Chondrocyte (in vitro differentiated cells): Measurements from ENCODE around the gene RRP1B. TPM values are rescaled to one million over a fixed set of nuclear protein-coding genes. Genes with fewer than 3 reads are reported as not detected.

Experiments
- DNase-seq: peaks from one replicate; pipeline ENCODE4 v3.0.0; 2021; ENCODE audit warnings: mixed read lengths, low spot score
- H3K27ac Mint-ChIP-seq: one replicate; pipeline ENCODE4 v1.8.0; 2021; ENCODE audit warnings: mild to moderate bottlenecking, moderate library complexity, mixed read lengths; ENCODE audit not compliant: unreplicated experiment
- H3K27me3 Mint-ChIP-seq: 2 replicates; pipeline ENCODE4 v1.8.0; 2021; ENCODE audit warnings: low read depth, mixed read lengths
- H3K36me3 Mint-ChIP-seq: 2 replicates; pipeline ENCODE4 v1.8.0; 2021; ENCODE audit warnings: low read depth, mixed read lengths
- H3K4me1 Mint-ChIP-seq: 2 replicates; pipeline ENCODE4 v1.8.0; 2021; ENCODE audit warnings: low read depth, mild to moderate bottlenecking, mixed read lengths
- H3K4me3 Mint-ChIP-seq: one replicate; pipeline ENCODE4 v1.8.0; 2021; ENCODE audit warnings: mild to moderate bottlenecking, moderate library complexity, mixed read lengths; ENCODE audit not compliant: unreplicated experiment
- H3K9me3 Mint-ChIP-seq: 2 replicates; pipeline ENCODE4 v1.8.0; 2021; ENCODE audit warnings: low read depth, mixed read lengths
- CTCF ChIP-seq: fragments of 200-600 bp; sonication (generic); IDR thresholded peaks from 2 replicates; pipeline ENCODE4 v1.5.0; 2021; ENCODE audit warnings: antibody characterized with exemption, mild to moderate bottlenecking, moderate library complexity
- total RNA-seq: library from RNA; stranded (reverse); gene quantifications from 3 replicates; pipeline ENCODE4 v1.2.1, GENCODE V29; 2021

Gene RRP1B
- total RNA-seq, 1 donor from 2014 or later = 24.5 TPM

- Mint-ChIP-seq H3K36me3 (peaks cover 10% of the 10 kb centered on the region), H3K27me3 (no peaks in the 10 kb centered on the region), H3K4me1 (peaks cover 31% of the 10 kb centered on the region), H3K27ac (no peak overlapping the region), H3K4me3 (no peak overlapping the region), H3K9me3 (peaks cover 3% of the 10 kb centered on the region)
- TF ChIP-seq CTCF = no peak
- DNase-seq = no peak
Measured at GRCh38 chr21:43663033-43663432, 3.7 kb downstream of the RRP1B start.

- H3K9me3 Mint-ChIP-seq = peaks cover 3% of the 10 kb centered on the region
- DNase-seq = no peak
- H3K27ac Mint-ChIP-seq = no peak overlapping the region
- no peak for TF ChIP-seq CTCF
- no peaks in the 10 kb centered on the region for H3K27me3 Mint-ChIP-seq
- no peak overlapping the region for H3K4me3 Mint-ChIP-seq
- H3K4me1 Mint-ChIP-seq = peaks cover 25% of the 10 kb centered on the region
- peaks cover 10% of the 10 kb centered on the region for H3K36me3 Mint-ChIP-seq
Measured at GRCh38 chr21:43664358-43664757, 5.0 kb downstream of the RRP1B start.

GRCh38 chr21:43665879-43666278 lies 6.5 kb downstream of the RRP1B start:
- H3K27ac Mint-ChIP-seq = no peak overlapping the region
- H3K27me3 Mint-ChIP-seq = no peaks in the 10 kb centered on the region
- H3K36me3 Mint-ChIP-seq = peaks cover 10% of the 10 kb centered on the region
- TF ChIP-seq CTCF = no peak
- H3K4me3 Mint-ChIP-seq = no peak overlapping the region
- peaks cover 3% of the 10 kb centered on the region for H3K9me3 Mint-ChIP-seq
- DNase-seq = no peak
- H3K4me1 Mint-ChIP-seq = peaks cover 14% of the 10 kb centered on the region

- Mint-ChIP-seq H3K4me1 (peaks cover 4% of the 10 kb centered on the region), H3K4me3 (no peak overlapping the region), H3K9me3 (peaks cover 3% of the 10 kb centered on the region), H3K27ac (no peak overlapping the region), H3K27me3 (no peaks in the 10 kb centered on the region), H3K36me3 (peaks cover 12% of the 10 kb centered on the region)
- DNase-seq = no peak
- no peak for TF ChIP-seq CTCF
Measured at GRCh38 chr21:43667191-43667904, 8.0 kb downstream of the RRP1B start.

GRCh38 chr21:43669828-43670605 lies 10.7 kb downstream of the RRP1B start:
- peaks cover 4% of the 10 kb centered on the region for H3K4me1 Mint-ChIP-seq
- peaks cover 3% of the 10 kb centered on the region for H3K9me3 Mint-ChIP-seq
- H3K4me3 Mint-ChIP-seq = no peak overlapping the region
- no peaks in the 10 kb centered on the region for H3K27me3 Mint-ChIP-seq
- TF ChIP-seq CTCF = no peak
- peaks cover 12% of the 10 kb centered on the region for H3K36me3 Mint-ChIP-seq
- H3K27ac Mint-ChIP-seq = peak overlapping the region; percentile 75
- DNase-seq = no peak
